ENCODE results near the gene ZNF891. TPM values are rescaled to one million over a fixed set of nuclear protein-coding genes. Genes with fewer than 3 reads are reported as not detected.

Gene ZNF891
- total RNA-seq, 2 experiments from 2014 or later, result 1.7 to 1.8 TPM

GRCh38 chr12:133145981-133146380 is 15.9 kb upstream of the ZNF891 start:
- Mint-ChIP-seq H3K27ac (no peak overlapping the region), H3K4me3 (no peak overlapping the region), H3K9me3 (peaks cover 57% of the 10 kb centered on the region), H3K36me3 (ENCODE audit: low read depth) (peaks cover 86% of the 10 kb centered on the region), H3K27me3 (no peaks in the 10 kb centered on the region), H3K4me1 (ENCODE audit: low read depth) (no peaks in the 10 kb centered on the region)
- intact Hi-C loops (cut with micrococcal nuclease), result no loop called here
- ChIA-PET CTCF (no interaction called here), POLR2A (no interaction called here)
- DNase-seq (no peak), ATAC-seq (no peak)
- no peak for TF ChIP-seq CTCF (IDR thresholded peaks at IDR 0.05)

DNA sequence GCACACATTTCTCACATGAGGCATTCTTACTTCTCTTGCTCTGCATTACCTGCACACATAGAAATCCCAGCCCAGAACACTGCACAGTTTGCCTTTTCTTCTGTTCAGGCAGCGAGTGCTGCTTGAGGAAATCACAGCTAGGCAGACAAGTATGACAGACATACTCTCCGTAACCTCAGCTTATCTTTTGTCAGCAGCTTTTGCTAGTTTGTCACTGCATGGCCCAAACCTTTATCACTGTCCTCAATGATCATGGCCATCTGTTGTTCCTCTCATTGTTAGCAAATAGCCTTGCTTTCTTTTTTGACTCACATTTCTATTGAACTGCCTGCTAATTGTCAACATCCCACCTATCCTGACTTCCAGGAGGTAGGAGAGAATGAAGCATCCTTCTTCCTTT is 5.7 kb upstream of the ZNF891 start:
- Mint-ChIP-seq H3K4me1 (ENCODE audit: low read depth) (peaks cover 7% of the 10 kb centered on the region), H3K9me3 (peaks cover 58% of the 10 kb centered on the region), H3K27ac (no peak overlapping the region), H3K4me3 (no peak overlapping the region), H3K36me3 (ENCODE audit: low read depth) (peaks cover 87% of the 10 kb centered on the region), H3K27me3 (no peaks in the 10 kb centered on the region)
- ChIA-PET POLR2A (interaction anchor here (1.0 kb wide), 1 partner anchor 180 kb away, joined by 3 read pairs; no protein-coding TSS in a partner anchor), CTCF (no interaction called here)
- ATAC-seq, result no peak
- no peak for TF ChIP-seq CTCF (IDR thresholded peaks at IDR 0.05)
- intact Hi-C loops (cut with micrococcal nuclease), result no loop called here
- DNase-seq, result no peak

DNA sequence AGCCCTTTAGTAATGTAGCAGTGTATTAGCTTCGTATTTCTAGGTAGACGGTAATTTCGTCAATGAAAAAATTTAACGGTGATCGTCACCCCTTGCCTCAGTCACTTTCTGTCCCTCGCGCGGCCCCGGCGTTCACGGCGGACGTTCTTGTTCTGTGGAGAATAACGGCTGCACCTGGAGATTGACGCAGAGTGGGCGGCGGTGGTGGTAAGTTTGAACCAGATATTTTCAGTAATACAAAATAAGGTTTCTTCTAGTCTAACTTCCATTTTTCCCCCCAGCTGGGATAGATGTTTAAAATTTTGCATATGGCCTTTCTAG is 694 bp upstream of the ZNF891 start:
- H3K36me3 Mint-ChIP-seq (ENCODE audit: low read depth), result peaks cover 67% of the 10 kb centered on the region
- ChIA-PET CTCF (interaction anchor here (0.9 kb wide), 1 partner anchor 95 kb away, joined by 3 read pairs; no protein-coding TSS in a partner anchor), POLR2A (interaction anchor here (0.6 to 4.0 kb wide), 5 partner anchors 10 to 225 kb away, joined by 4 to 17 read pairs (median 5); partner anchors contain the start of genes ZNF26 and ZNF268)
- no peak for TF ChIP-seq CTCF (IDR thresholded peaks at IDR 0.05)
- peak; percentile 70 for DNase-seq
- peak overlapping the region; percentile 99 for H3K27ac Mint-ChIP-seq
- ATAC-seq, result peak; percentile 7
- H3K9me3 Mint-ChIP-seq, result peaks cover 39% of the 10 kb centered on the region
- H3K4me1 Mint-ChIP-seq (ENCODE audit: low read depth), result peaks cover 12% of the 10 kb centered on the region
- no peaks in the 10 kb centered on the region for H3K27me3 Mint-ChIP-seq
- intact Hi-C loops (cut with micrococcal nuclease), result loop anchor here (2.0 kb wide), 1 partner anchor 50 kb away; the partner anchor contains the start of gene ZNF140
- peak overlapping the region; percentile 89 for H3K4me3 Mint-ChIP-seq

- peak overlapping the region; percentile 89 for H3K4me3 Mint-ChIP-seq
- H3K9me3 Mint-ChIP-seq, result peaks cover 41% of the 10 kb centered on the region
- DNase-seq (peak; percentile 39), ATAC-seq (peak; percentile 19)
- intact Hi-C loops (cut with micrococcal nuclease), result loop anchor here (2.0 kb wide), 1 partner anchor 49 kb away; the partner anchor contains the start of gene ZNF140
- peaks cover 67% of the 10 kb centered on the region for H3K36me3 Mint-ChIP-seq (ENCODE audit: low read depth)
- H3K27ac Mint-ChIP-seq, result peak overlapping the region; percentile 99
- no peak for TF ChIP-seq CTCF (IDR thresholded peaks at IDR 0.05)
- H3K27me3 Mint-ChIP-seq, result no peaks in the 10 kb centered on the region
- POLR2A ChIA-PET, result interaction anchor here (0.7 to 4.0 kb wide), 8 partner anchors 9 to 172 kb away, joined by 3 to 17 read pairs (median 4); partner anchors contain the start of genes ZNF26 and ZNF268
- CTCF ChIA-PET, result no interaction called here
- peaks cover 12% of the 10 kb centered on the region for H3K4me1 Mint-ChIP-seq (ENCODE audit: low read depth)
Measured at GRCh38 chr12:133129368-133130037, 571 bp downstream of the ZNF891 start.

DNA sequence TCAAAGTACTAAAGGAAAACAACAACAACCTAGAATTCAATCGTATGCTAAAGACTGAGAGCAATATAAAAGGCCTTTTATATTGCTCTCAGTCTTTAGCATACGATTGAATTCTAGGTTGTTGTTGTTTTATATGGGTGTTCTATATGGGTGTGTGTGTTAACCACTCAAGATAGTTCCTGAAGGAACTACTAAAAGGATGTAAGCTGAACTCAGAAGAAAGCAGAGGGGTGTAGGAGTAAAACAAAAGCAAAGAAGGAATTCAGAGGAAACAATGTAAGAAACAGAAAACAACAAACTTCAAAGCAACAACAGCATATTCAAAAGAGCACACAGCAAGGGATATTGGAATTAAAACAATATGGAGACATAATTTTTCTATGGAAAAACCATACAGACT is 5.4 kb downstream of the ZNF891 start:
- no peak overlapping the region for H3K27ac Mint-ChIP-seq
- DNase-seq (no peak), ATAC-seq (no peak)
- no peaks in the 10 kb centered on the region for H3K27me3 Mint-ChIP-seq
- H3K4me1 Mint-ChIP-seq (ENCODE audit: low read depth), result peaks cover 5% of the 10 kb centered on the region
- peaks cover 58% of the 10 kb centered on the region for H3K9me3 Mint-ChIP-seq
- H3K36me3 Mint-ChIP-seq (ENCODE audit: low read depth), result peaks cover 83% of the 10 kb centered on the region
- ChIA-PET CTCF (no interaction called here), POLR2A (no interaction called here)
- intact Hi-C loops (cut with micrococcal nuclease), result no loop called here
- TF ChIP-seq CTCF (IDR thresholded peaks at IDR 0.05), result no peak
- no peak overlapping the region for H3K4me3 Mint-ChIP-seq
